NOMO-1 (cell line): Measurements from ENCODE around the gene METAP1D.
"Not testable (repeated sequence)": the region's sequence is repeated elsewhere in the genome, so short reads cannot be mapped to it uniquely, and the experiment has no call there.

Experiments used
- DNase-seq, 2 experiments: peaks; one replicate each; lab custom pipeline; 2025; ENCODE audit not compliant: unreplicated experiment in 2 of 2; lab: John Stamatoyannopoulos, UW

METAP1D gene

DNA sequence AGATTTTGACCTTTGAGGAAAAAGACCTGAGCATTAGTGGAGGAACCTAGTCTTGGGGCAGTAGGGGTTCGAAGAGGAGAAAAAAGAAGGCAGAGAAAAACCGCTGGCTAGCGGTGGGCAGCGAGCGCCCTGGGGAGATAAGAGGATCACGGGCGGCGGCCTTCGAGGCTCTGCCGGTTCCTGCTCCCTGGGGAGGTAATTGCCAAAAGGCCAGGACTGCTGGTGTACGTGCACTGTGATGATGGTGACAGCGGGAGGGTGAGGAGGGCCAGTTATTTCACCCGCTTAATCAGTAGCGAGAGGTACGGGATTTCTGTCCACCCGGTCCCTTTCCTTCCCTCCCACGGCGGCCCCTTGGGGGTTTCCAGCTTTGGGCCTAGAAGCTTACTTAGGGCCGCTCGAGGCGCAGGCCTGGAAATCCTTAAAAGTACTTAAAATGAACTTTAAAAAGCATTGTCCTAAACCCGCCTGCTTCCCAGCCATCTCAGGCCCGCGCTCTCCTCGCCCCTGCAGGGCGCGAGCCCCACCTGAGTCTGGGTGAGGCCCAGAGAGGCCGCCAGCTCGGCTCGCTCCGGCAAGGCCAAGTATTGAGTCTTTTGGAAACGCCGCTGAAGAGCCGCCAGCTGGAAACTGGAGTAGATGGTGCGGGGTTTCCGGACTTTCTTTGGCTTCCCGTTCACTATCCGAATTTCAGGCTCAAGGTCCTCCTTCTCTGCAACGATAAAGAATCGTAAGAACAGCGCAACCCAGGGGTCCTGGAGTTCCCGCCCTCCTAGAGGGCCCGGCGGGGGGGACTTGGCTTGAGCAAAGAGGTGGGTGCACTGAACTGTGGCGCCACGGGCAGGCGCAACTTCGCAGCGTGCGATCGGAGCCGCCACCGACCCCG, 101.4 kb downstream of the METAP1D start:
- no peak for DNase-seq

DNA sequence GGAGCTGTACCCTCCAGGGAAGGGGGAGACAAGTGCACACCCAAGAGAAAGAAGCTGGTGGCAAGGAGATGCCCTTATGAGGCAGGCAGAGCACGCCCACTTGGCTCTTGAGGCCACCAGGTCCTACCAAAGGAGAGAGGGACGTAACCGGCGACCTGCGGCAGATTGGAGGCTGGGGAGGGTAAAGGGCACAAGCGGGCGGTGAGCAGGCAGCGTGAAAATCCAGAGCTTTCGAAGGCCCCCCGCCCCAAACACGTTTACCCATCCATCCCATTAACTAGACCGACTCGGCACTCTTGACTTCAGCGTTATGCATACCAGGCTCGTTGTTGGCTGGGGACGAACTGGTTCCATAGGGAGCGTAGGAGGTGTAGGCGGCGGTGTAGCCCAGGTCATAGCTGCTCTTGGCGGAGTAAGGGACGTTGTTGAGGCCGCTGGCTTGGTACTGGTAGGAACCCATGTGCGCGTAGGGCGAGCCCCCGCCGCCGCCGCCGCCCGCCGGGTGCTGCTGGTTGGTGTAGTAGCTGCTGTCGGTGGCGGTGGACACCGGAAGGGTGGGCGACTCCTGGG, 102.2 kb downstream of the METAP1D start:
- no peak for DNase-seq

DNA sequence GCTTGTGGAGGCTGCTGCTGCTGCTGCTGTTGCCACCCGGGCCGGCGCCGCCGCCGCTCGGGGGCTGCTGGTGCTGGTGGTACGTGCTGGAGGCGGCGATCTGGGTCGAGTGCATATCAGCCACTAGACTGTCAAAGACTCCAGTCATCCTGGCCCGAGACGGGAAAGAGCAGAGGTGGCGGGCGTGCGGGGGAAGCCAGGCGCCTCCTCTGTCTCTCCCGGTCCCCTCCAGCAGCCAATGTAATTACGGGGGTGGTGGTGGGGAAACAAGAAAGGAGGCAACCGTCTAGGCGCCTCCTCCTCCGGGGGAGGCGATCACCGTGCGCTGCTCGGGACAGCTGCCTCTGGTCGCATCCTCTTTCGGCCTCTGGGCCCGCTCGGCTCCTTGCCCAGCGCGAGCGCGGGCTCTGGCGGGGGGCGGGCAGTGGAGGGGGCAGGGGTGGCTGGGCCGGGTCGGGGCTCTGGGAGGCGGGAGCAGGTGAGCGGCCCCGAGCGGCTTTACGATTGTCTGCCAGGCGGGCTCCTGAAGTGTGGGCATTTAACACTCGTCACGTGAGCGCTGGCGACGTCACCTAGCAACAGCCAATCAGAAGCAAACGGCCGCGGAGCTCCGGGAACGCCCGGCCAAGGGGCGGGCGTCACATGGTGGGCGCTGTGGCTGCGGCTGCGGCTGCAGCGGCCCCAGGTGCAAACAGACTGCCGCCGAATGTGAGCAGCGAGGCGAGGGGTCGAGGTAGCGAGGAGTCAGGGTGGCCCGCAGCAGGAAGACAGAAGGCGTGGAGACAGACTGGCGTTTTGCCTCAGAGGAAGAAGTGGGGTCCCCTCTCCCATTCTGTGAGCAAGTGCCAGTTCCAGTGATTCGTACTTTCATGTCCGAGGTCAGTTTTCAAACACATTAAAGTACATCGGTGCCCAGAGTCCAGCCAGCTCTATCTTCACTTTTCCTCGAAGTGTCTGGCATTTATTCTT, 102.9 kb downstream of the METAP1D start, which contains the start of gene DLX2:
Gene DLX2 (minus strand): TSS at position 510 of the 969 bp plus-strand sequence. CDS start 362 bp downstream, at position 148.
- peak; percentile 75 to 86 for DNase-seq

DNA sequence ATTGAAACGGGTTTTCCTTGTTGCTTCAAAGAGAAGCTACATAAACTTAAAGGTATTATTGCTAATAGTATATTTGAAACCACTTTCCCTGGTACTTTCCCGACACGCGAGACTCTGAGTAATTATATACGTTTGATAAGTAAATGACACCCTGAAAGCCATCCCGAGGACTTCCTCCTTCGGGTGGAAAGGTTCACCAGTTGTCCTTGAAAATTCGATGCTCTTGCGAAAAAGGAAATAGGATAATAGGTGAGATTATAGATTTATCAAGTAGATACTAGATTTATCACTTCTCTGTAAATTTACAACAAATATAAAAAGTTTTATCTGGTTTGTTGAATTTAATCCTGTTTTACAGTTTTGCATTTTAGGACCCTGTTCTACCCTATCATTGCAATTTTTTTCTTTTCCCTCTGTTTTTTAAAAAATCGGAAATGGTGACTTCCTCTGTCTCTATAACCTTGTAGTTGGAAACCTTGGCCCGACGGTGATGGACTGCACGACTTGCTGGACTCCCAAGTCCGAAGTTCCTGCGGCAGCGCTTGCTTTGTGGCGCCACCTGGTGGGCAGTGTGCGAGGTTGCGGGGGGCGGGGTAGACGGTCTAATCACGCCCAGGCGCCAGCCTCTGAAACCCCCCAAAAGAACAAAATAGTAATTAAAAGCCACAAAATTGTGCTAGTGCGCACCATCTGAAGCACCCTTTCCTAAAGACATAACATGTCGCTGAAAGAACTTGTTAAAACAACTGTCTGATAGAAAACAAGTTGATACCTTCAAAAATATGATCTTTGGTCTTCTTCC, 103.9 kb downstream of the METAP1D start:
- DNase-seq: peak; percentile 49 to 69

DNA sequence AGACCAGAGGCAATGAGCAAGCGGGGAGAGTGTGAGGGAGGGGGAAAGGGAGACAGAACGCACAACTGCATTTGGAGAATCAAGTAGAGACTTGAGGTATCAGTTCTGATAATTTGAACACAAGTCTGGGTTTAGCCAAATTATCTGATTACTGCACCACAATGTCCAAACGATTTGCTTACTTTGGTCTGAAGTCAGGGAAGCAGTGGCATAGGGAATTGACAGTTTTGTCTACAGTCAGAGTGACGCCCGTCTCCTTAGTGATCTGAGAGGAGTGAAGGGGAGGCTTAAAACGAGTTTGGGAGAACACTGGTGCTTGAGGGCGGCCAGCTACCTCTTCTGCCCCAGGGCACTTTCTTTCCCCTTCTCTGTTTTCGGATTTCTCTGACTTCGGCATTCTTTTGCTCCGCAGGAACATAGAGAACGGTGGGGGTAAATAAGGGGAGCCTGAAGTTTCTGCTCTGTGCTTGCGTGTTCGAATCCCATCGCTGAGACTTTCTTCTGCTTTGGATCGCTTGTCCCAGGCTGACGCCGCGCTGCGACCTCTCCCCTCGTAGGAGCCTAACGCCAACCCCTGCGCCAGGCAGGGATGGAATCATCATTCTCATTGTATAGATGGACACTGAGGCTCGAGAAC, 105.8 kb downstream of the METAP1D start:
- no peak for DNase-seq

DNA sequence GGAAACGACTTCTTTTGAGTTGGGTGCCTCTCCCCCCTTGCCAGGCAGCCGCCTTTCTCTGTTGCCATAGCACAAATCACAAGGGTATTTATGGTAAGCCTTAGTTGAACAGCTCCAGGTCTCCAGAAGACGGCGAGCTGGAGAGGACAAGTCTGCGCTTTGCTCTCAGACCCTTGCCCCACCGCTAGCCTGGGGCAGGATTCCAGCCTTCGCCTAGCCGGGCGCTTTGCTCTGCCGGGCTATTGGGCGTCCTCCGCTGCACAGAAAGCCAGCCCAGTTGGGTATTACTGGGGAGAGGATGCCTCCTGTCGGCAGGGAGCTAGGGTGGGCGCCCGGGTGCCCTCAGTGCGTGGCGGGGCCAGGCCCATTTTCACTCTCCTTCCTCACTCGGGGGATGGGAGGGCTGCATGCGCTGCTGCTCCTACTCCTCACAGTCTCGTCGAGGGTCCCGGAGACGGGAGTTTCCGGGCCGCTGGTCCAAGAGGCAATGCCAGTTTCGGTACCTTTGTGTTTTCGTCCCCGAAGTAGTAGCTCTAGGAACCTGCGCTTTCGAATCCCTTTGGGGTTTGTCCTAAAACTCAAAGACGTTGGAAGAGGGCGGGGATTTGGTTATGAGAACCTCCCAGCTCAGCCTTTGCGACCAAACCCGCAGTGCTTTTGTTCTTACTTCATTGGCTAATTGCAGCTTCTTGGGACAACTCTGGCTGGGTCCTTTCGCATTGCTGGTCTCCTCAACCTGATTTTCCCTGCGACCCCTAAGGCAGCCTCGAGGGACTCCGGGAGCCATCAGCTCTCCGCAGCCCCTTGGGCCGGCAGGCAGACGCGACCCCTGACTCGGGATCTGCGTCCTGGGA, 106.6 kb downstream of the METAP1D start:
- peak; percentile 76 to 78 for DNase-seq

DNA sequence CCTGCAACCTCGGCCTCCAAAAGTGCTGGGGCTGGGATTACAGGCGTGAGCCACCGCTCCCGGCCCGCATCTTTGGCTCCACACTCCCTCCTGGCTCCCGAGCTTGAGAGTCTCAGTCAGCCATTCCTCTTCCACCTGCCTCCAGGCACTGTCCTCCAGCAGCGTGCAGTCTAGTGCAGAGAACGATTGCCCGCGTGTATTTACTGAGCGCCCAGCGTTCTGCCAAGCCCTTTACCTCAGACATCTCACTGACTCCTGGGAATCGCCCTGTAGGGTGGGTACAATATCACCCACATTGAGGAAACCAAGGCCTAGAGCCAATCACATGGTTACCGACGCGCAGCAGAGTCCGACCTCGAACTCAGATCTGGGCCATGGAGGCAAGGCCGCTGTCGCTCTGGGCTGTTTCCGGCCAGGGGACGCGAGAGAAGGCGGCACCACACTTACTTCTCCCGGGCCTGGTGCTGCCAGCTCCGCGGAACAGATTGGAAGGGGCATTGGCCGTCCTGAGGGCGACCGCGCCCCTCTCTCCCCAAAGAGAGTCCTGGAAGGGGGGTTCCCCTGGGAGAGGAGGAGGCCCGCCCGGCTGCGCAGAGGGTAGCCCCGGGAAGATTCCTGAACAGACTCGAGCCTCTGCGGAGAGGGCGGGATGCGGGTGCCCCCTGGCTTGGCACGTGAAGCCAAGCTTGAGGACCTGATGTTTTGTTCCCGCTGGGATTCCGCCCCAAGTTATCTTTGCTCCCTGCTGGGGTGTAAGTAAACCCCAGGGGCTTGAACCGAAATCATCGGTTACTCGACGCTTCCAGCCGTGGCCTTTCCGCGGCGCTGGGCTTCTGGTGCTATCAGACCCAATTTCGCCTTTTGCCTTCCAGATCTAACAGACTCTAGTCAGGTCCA, 108.2 kb downstream of the METAP1D start:
- no peak for DNase-seq

DNA sequence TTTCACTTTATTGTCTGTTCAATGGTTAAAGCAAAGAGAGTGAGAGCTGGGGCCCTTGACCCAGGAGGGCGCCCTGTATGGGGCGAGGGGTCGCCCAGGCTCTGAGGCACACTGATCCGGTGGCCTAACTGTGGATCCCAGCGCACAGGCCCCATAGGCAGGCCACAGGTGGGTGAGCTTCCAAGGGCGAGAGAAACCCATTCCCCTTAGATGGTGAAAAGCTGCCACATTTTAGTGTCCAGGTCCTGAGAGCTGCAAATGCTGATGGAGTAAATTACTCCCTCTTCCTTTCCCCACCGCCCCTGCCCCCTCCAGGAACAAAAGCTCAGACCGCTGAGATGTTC, 108.8 kb downstream of the METAP1D start:
- DNase-seq: no peak

DNA sequence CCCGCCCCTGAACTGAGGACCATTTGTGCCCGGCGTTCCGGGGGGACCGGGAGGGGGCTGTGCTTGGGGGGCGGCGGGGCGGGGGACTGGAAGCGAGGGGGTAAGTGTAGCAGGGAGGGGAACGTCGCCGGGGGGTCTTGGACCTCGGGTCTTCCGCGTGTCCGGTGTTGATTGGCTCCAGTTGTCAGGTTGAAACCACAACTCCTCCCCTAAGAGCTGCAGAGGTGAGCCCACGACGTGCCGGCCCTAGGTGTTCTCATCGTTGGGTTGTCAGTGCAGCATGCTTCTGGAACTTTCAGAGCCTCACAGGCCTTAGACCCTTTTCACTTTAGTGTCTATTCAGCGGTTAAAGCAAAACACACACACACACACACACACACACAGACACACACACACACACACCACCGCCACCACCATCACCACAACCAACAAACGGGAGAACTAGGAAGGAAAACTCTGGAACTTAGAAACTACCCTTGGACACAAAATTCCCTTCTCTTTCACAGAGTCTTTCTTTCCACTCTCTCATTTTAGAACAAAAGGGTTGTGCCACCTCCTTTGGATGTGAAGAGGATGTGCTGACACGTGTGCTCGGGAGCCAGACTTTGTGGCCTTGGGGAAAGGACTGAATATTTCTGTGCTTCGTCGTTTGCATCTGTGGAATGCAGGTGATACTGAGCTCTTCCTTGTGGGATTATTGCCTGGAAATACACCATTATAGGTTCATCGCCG, 109.7 kb downstream of the METAP1D start:
- DNase-seq: no peak

DNA sequence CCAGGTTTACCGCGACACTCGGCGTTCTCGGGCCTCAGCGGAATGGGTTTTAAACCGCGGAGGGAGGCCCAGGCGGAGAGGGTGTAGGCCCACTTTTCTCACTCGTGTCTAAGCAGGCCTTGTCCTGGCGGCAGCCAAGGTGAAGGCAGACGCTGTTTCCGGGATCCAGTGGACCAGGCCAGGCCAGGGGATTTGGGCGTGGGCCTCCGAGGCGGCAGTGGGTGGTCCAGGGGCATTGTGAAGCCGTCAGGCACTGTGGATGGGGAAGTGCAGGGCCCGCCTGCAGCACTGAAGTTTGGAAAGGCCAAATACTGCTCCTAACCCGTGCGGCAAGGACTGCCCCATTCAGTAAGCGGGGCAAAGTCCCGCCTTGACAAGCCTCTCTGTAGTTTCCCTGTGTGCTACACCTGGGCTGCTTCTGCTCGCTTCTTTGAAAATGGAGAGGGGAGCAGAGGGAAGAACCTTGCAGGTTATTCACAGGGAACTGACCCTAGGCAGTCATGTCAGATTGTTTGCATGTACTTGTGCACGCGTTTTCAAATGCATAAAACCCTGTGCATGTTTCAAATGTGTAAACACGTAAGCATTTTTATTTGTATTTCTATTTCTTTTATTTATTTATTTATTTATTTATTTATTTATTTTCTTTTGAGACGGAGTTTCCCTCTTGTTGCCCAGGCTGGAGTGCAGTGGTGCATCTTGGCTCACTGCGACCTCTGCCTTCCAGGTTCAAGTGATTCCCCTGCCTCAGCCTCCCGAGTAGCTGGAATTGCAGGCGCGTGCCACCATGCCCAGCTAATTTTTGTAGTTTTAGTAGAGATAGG, 110.4 kb downstream of the METAP1D start:
- DNase-seq: no peak

DNA sequence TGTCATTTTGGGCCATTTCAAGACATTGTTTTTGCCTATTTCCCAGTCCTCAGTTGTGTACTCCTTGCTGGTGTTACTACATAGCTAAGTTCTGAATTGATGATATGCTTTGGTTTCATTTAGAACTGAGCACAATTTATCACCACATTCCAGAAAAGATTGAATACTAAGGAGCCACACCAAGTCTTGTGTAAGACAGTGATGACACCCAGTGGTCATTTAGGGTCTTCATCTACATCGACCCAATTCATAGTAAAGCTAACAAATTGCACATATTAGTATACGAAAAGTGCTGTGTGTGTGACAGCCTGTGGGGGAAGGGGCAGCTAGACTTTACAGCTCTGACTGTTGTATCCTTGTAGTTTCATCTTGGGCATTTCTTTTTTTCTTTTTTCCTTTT, 113.9 kb downstream of the METAP1D start:
- no peak for DNase-seq

DNA sequence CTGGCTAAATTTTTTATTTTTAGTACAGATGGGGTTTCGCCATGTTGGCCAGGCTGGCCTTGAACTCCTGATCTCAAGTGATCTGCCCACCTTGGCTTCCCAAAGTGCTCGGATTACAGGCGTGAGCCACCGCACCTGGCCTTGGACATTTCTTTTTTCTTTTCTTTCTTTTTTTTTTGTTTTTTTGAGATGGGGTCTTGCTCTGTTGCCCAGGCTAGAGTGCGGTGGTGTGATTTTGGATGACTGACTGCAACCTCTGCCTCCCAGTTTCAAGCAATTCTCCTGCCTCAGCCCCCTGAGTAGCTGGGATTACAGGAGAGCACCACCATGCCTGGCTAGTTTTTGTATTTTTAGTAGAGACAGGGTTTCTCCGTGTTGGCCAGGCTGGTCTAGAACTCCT, 114.4 kb downstream of the METAP1D start:
- not testable (repeated sequence) for DNase-seq

DNA sequence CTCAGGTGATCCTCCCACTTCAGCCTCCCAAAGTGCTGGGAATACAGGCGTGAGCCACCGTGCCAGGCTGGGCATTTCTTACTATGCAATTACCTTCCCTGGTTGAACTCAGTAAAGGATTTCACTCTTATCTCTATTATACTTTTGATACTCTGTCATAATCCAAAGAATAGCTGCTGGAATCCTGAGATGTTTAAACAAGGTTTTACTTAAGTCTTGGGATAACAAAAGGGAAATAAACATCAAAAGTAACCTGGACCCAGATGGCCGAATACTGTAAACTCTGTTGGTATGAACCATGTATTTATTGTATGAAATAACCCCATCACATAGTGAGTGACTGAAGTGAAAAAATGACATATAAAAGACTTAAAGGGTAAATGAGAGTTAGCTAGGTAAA, 114.8 kb downstream of the METAP1D start:
- no peak for DNase-seq

DNA sequence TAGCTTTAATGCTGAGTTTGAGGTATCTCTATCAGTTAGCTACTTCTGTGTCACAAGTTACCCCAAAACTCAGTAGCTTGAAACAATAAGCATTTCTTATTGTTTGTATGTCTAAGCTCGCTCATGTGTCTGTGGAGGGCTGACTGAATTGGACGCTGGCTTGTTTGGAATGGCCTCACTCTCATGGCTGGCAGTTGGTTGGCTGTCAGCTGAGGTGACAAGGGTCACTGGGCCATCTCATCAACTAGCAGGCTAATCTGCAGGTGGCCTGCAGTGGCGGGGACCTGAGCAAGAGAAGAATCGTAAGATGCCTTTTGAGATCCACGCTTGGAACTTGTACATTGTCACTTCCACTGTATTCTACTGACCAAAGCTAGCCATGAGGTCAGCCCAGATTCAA, 116.4 kb downstream of the METAP1D start:
- DNase-seq: no peak

DNA sequence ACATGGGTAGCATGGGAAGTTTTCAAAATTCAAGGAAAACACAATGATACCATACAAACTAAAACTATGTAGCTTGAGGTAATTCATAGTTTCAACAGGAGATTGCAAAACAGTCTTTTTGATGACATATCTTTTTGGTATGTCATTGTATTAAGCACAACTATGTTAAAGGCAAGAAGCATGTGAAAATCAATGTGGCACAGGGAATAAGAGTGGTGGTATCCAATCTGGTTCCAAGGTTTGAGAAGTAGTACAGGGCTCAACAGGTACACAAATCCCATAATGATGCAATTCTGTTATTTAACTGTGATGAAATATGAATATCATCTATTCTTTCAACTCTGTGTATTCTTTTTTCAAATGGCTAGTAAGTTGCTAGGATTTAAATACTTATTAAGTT, 119.3 kb downstream of the METAP1D start:
- DNase-seq: peak in 1 of 2 experiments; percentile 36

DNA sequence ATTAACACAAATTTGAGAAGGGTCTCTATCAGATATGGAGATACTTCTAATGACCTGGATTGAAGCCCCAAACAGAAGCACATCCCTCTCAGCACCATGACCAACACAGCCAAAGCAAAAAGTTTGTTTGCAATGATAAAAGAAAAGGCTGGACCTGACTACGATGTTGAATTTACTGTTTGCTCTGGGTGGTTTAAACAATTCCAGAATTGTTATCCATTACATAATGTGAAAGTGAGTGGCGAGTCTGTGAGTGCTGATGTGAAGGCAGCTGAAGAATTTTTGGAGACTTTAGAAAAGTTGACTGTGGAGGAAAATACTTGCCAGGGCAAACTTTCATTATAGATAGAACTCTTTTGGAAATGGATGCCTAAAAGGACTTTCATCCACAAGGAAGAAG, 120.4 kb downstream of the METAP1D start:
- DNase-seq: no peak
